HUES6 (cell line): Measurements from ENCODE around the gene PAGE5.

Experiments used
- H3K27ac ChIP-seq: 2 replicates; pipeline ENCODE4 v1.7.0; 2013; ENCODE audit warnings: low read depth, mild to moderate bottlenecking, low read length, inconsistent platforms
- H3K27me3 ChIP-seq: 2 replicates; pipeline ENCODE4 v1.6.1; 2013; ENCODE audit warnings: low read length; ENCODE audit not compliant: control insufficient read depth, insufficient read depth
- H3K36me3 ChIP-seq: 2 replicates; pipeline ENCODE4 v1.6.1; 2013; ENCODE audit warnings: low read length; ENCODE audit not compliant: control insufficient read depth, insufficient read depth
- H3K4me1 ChIP-seq: 2 replicates; pipeline ENCODE4 v1.6.1; 2013; ENCODE audit warnings: low read length; ENCODE audit not compliant: control insufficient read depth, insufficient read depth
- H3K4me3 ChIP-seq: 2 replicates; pipeline ENCODE4 v1.5.1; 2013; ENCODE audit warnings: low read depth, low read length
- H3K9ac ChIP-seq: one replicate; pipeline ENCODE4 v1.6.1; 2013; ENCODE audit warnings: mild to moderate bottlenecking, low read length
- H3K9me3 ChIP-seq: 2 replicates; pipeline ENCODE4 v1.6.1; 2013; ENCODE audit warnings: low read depth, low read length; ENCODE audit not compliant: control insufficient read depth, insufficient read depth

Gene PAGE5, protein sequence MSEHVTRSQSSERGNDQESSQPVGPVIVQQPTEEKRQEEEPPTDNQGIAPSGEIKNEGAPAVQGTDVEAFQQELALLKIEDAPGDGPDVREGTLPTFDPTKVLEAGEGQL

GRCh38 chrX:55220119-55220794 is at the start of gene PAGE5:
TSS of gene PAGE5 (plus strand) at chrX:55220346. CDS start at chrX:55221383, 1,037 bp downstream.
- H3K9ac ChIP-seq = no peak within 1 kb of the TSS
- H3K27me3 ChIP-seq = no peaks in the 10 kb centered on the region
- H3K27ac ChIP-seq = no peak within 1 kb of the TSS
- no peaks in the 10 kb centered on the region for H3K36me3 ChIP-seq
- no peak within 1 kb of the TSS for H3K4me3 ChIP-seq
- H3K9me3 ChIP-seq = peaks cover 14% of the 10 kb centered on the region; the same call in 1 of the 2 replicates
- no peaks in the 10 kb centered on the region for H3K4me1 ChIP-seq

- no peak overlapping the region for H3K27ac ChIP-seq
- H3K9ac ChIP-seq = no peak overlapping the region
- H3K4me3 ChIP-seq = no peak overlapping the region
- H3K27me3 ChIP-seq = no peaks in the 10 kb centered on the region
- no peaks in the 10 kb centered on the region for H3K36me3 ChIP-seq
- H3K9me3 ChIP-seq = peaks cover 27% of the 10 kb centered on the region; the same call in 1 of the 2 replicates
- no peaks in the 10 kb centered on the region for H3K4me1 ChIP-seq
Observed at GRCh38 chrX:55187281-55187680, 32.9 kb upstream of the PAGE5 start.

DNA sequence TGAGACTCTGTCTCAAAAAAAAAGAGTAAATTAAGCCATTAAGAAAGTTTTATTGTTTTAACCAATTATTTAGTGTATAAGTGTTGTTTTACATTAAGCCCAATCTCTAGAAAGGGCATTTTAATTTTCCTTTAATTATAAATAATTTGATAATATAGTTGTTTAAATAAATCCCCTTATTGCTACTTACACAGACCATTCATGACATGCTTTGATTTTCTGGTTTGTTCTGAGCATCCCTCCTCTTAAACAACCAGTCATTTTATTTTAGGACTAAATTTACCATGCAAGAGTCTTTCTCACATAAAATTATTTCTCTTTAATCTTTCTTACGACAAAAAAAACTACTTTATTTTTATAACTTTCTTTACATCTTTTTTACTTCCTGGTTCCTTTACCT is 23.5 kb upstream of the PAGE5 start:
- H3K9ac ChIP-seq = no peak overlapping the region
- no peaks in the 10 kb centered on the region for H3K27me3 ChIP-seq
- no peak overlapping the region for H3K27ac ChIP-seq
- no peak overlapping the region for H3K4me3 ChIP-seq
- no peaks in the 10 kb centered on the region for H3K4me1 ChIP-seq
- peaks cover 47% of the 10 kb centered on the region for H3K9me3 ChIP-seq
- H3K36me3 ChIP-seq = no peaks in the 10 kb centered on the region

GRCh38 chrX:55201930-55202579 is 18.1 kb upstream of the PAGE5 start:
- Histone ChIP-seq H3K9me3 (peaks cover 35% of the 10 kb centered on the region), H3K4me3 (no peak overlapping the region), H3K9ac (no peak overlapping the region), H3K4me1 (no peaks in the 10 kb centered on the region), H3K27me3 (no peaks in the 10 kb centered on the region), H3K27ac (no peak overlapping the region), H3K36me3 (no peaks in the 10 kb centered on the region)

GRCh38 chrX:55206162-55206941 is 13.8 kb upstream of the PAGE5 start:
- H3K36me3 ChIP-seq = no peaks in the 10 kb centered on the region

GRCh38 chrX:55210931-55211677 is 9.0 kb upstream of the PAGE5 start:
- Histone ChIP-seq H3K4me3 (no peak overlapping the region), H3K36me3 (no peaks in the 10 kb centered on the region), H3K27ac (no peak overlapping the region), H3K9me3 (peaks cover 16% of the 10 kb centered on the region; the same call in 1 of the 2 replicates), H3K9ac (no peak overlapping the region), H3K27me3 (no peaks in the 10 kb centered on the region), H3K4me1 (no peaks in the 10 kb centered on the region)

More at GRCh38 chrX:55206162-55206941, 13.8 kb upstream of the PAGE5 start:
- Histone ChIP-seq H3K4me1 (no peaks in the 10 kb centered on the region), H3K27me3 (no peaks in the 10 kb centered on the region), H3K27ac (no peak overlapping the region), H3K9ac (no peak overlapping the region), H3K9me3 (peaks cover 26% of the 10 kb centered on the region; the same call in 1 of the 2 replicates), H3K4me3 (no peak overlapping the region)

DNA sequence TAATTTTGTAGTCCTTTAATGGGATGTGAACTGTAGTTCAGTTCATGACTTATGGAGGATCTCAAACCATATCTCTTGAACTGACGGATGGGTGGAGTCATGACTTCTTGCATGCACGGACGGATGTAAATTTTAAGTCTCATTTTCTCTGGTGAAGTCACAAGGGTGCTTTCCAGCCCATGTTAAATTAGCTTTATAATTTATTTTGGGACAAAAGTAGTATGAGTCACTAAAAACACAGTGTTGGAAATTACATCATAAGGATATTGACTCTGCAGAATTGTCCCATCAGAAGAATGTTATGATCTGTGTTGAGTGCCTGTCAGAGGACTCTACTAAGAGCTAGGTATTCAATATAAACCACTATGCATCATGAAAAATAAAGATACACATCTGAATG is 6.8 kb upstream of the PAGE5 start:
- no peak overlapping the region for H3K4me3 ChIP-seq
- H3K9ac ChIP-seq = no peak overlapping the region
- no peaks in the 10 kb centered on the region for H3K36me3 ChIP-seq
- peaks cover 13% of the 10 kb centered on the region; the same call in 1 of the 2 replicates for H3K9me3 ChIP-seq
- no peaks in the 10 kb centered on the region for H3K27me3 ChIP-seq
- no peak overlapping the region for H3K27ac ChIP-seq
- H3K4me1 ChIP-seq = no peaks in the 10 kb centered on the region

GRCh38 chrX:55240788-55241340 is 20.7 kb downstream of the PAGE5 start:
- Histone ChIP-seq H3K9ac (no peak overlapping the region), H3K36me3 (no peaks in the 10 kb centered on the region), H3K27ac (no peak overlapping the region), H3K4me1 (no peaks in the 10 kb centered on the region), H3K4me3 (no peak overlapping the region), H3K27me3 (no peaks in the 10 kb centered on the region), H3K9me3 (peaks cover 23% of the 10 kb centered on the region; the same call in 1 of the 2 replicates)

DNA sequence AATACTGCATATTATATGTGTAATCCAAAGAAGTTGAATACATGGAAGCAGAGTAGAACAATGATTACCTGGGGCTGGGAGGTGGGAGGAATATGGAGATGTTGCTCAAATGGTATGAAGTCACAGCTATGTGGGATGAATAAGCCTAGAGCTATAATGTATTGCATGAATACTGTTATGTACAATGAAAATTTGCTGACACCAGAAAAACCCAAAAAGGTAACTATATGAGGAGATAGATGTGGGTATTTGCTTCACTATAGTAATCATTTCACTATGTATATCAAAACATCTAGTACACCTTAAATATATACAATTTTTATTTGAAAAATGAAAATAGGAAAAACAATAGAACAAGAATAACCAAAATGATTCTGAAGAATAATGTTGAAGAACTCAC is 33.4 kb downstream of the PAGE5 start:
- Histone ChIP-seq H3K4me3 (no peak overlapping the region), H3K27me3 (no peaks in the 10 kb centered on the region), H3K27ac (no peak overlapping the region), H3K36me3 (no peaks in the 10 kb centered on the region), H3K9me3 (peaks cover 8% of the 10 kb centered on the region; the same call in 1 of the 2 replicates), H3K4me1 (no peaks in the 10 kb centered on the region), H3K9ac (no peak overlapping the region)

- peaks cover 13% of the 10 kb centered on the region; the same call in 1 of the 2 replicates for H3K9me3 ChIP-seq
- no peak overlapping the region for H3K4me3 ChIP-seq
- no peak overlapping the region for H3K9ac ChIP-seq
- no peak overlapping the region for H3K27ac ChIP-seq
- H3K4me1 ChIP-seq = no peaks in the 10 kb centered on the region
- H3K27me3 ChIP-seq = no peaks in the 10 kb centered on the region; the same call in 1 of the 2 replicates
- H3K36me3 ChIP-seq = no peaks in the 10 kb centered on the region
Observed at GRCh38 chrX:55260806-55261205, 40.7 kb downstream of the PAGE5 start.
